Mucosa of descending colon (tissue), 3 donors: ENCODE measurements around the gene ZNF804B. TPM values are rescaled to one million over a fixed set of nuclear protein-coding genes. Genes with fewer than 3 reads are reported as not detected.

Experiments
- ATAC-seq: fragments of 200-7000 bp; cut with Tn5 transposase; one replicate; pipeline ENCODE4 v1.9.1; 2020; ENCODE audit warnings: mild to moderate bottlenecking, moderate library complexity
- DNase-seq, 3 donors: peaks; one replicate each; pipeline ENCODE4 v3.0.0-alpha.2; 2020
- H3K36me3 ChIP-seq: fragments of 200-600 bp; one replicate; pipeline ENCODE4 v1.8.0; 2021; ENCODE audit warnings: low read depth, mild to moderate bottlenecking
- H3K4me1 ChIP-seq: fragments of 200-600 bp; one replicate; pipeline ENCODE4 v1.8.0; 2021; ENCODE audit warnings: low read depth, mild to moderate bottlenecking
- H3K4me3 ChIP-seq: fragments of 200-600 bp; one replicate; pipeline ENCODE4 v1.8.0; 2021; ENCODE audit warnings: mild to moderate bottlenecking
- H3K9me3 ChIP-seq: fragments of 200-600 bp; one replicate; pipeline ENCODE4 v1.8.0; 2021; ENCODE audit warnings: mild to moderate bottlenecking
- intact Hi-C, 2 donors: fragments of 100-400 bp; cut with DNase I in 1 of 2; cut with micrococcal nuclease in 1 of 2; formaldehyde crosslinking; loops; one replicate each; pipeline versions ENCODE4 v1.11.0 to v1.11.1; 2022; cut with DNase I, micrococcal nuclease
- total RNA-seq, 3 donors: library from RNA; stranded (reverse); fragmentation: NEBNext Ultra II Directional in 2 of 3; extraction: Animal tissue kit (Norgen Biotek cat#: 25700) in 2 of 3; gene quantifications; one replicate each; pipeline versions ENCODE4 v1.2.1 to v1.2.4, GENCODE V29; 2021 to 2023
- TF ChIP-seq, protein P1 (sequence below): fragments of 200-600 bp; IDR thresholded peaks from one replicate; pipeline ENCODE4 v1.8.0; 2022; ENCODE audit warnings: antibody characterized with exemption, mild to moderate bottlenecking
- donor health status: DM: no; HTN: no; CAD: no; lungs with moderate emphysema.
- donor health status: DM: no; HTN: no; CAD: no.
- donor health status: DM: no; HTN: yes; CAD: no.

The ZNF804B gene
- total RNA-seq, 3 donors from 2014 or later = 0.06 TPM; not detected in 2

DNA sequence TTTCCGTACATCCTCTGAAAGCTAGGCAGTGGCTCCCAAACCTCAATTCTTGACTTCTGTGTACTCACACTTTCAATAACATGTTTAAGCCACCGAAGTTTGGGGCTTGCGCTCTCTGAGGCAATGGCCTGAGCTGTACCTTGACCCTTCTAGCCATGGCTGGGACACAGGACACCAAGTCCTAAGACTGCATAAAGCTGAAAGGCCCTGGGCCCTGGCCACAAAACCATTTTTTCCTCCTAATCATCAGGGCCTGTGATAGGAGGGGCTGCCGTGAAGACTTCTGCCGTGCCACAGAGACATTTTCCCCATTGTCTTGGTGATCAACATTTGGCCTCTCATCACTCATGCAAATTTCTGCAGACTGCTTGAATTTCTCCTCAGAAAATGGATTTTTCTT is 252.5 kb downstream of the ZNF804B start:
- H3K36me3 ChIP-seq = no peaks in the 10 kb centered on the region
- no peaks in the 10 kb centered on the region for H3K4me1 ChIP-seq
- H3K9me3 ChIP-seq = no peaks in the 10 kb centered on the region
- ATAC-seq (no peak), DNase-seq (no peak)
- no peak overlapping the region for H3K4me3 ChIP-seq
- TF ChIP-seq, protein P1, sequence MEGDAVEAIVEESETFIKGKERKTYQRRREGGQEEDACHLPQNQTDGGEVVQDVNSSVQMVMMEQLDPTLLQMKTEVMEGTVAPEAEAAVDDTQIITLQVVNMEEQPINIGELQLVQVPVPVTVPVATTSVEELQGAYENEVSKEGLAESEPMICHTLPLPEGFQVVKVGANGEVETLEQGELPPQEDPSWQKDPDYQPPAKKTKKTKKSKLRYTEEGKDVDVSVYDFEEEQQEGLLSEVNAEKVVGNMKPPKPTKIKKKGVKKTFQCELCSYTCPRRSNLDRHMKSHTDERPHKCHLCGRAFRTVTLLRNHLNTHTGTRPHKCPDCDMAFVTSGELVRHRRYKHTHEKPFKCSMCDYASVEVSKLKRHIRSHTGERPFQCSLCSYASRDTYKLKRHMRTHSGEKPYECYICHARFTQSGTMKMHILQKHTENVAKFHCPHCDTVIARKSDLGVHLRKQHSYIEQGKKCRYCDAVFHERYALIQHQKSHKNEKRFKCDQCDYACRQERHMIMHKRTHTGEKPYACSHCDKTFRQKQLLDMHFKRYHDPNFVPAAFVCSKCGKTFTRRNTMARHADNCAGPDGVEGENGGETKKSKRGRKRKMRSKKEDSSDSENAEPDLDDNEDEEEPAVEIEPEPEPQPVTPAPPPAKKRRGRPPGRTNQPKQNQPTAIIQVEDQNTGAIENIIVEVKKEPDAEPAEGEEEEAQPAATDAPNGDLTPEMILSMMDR = no peak
- intact Hi-C loops = no loop called here

DNA sequence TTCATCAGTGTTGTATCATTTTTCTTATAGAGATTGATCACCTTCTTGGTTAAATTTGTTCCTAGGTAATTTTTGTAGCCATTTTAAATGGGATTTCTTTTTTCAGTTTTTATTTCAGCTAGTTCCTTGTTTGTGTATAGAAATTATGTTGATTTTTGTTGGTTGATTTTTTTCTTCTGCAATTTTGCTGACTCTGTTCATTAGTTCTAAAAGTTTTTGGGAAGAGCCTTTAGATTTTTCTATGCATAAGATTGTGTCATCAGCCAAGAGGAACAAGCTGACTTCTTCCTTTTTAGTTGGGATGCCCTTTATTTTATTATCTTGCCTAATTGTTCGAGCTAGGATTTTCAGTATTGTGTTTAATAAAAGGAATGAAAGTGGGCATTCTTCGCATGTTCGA is 258.2 kb downstream of the ZNF804B start:
- Histone ChIP-seq H3K9me3 (no peaks in the 10 kb centered on the region), H3K4me3 (no peak overlapping the region), H3K36me3 (no peaks in the 10 kb centered on the region), H3K4me1 (no peaks in the 10 kb centered on the region)
- DNase-seq = no peak
- TF ChIP-seq, protein P1 = no peak
- ATAC-seq = no peak
- intact Hi-C loops = no loop called here

DNA sequence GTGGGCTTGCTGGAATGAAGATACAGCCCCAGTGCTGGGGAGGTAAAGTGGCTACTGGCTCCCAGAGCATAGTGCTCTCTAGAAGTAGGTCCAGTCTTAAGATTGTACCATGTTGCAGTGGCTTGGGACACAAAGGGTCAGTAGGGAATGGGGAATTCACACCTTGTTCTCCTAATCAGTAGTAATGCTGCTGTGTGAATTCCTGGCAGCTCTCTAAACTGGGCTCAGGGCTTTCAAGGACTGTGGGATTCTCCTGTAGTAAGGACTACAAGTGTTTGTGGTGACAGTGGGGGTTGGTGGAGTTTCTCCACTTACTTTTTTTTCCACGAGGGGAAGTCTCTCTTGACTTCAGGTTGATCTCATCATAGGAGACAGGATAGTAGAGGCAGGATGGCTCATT is 262.2 kb downstream of the ZNF804B start:
- Histone ChIP-seq H3K9me3 (no peaks in the 10 kb centered on the region), H3K4me1 (no peaks in the 10 kb centered on the region), H3K36me3 (no peaks in the 10 kb centered on the region), H3K4me3 (no peak overlapping the region)
- TF ChIP-seq, protein P1 = no peak
- no peak for DNase-seq
- ATAC-seq = no peak
- intact Hi-C loops = no loop called here

DNA sequence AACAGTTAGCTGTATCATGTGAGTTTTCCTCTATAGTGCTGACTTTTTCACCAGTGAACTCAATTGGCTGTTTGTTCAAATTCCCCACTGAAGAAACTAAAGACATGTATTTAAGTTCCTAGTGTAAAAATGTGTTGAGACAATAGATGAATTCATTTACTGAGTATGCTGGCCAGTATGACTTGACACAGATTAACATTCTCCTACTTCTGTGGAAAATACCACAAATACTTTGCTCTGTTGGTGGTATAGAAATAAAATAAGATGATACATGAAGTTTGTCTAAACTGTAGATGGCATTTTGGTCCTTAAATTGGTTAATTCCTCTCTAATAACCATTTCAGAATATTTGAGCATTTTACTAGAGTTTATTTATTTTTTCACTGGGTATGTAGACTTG is 263.7 kb downstream of the ZNF804B start:
- intact Hi-C loops = no loop called here
- Histone ChIP-seq H3K9me3 (no peaks in the 10 kb centered on the region), H3K4me3 (no peak overlapping the region), H3K4me1 (no peaks in the 10 kb centered on the region), H3K36me3 (no peaks in the 10 kb centered on the region)
- no peak for ATAC-seq
- no peak for DNase-seq
- TF ChIP-seq, protein P1 = no peak

DNA sequence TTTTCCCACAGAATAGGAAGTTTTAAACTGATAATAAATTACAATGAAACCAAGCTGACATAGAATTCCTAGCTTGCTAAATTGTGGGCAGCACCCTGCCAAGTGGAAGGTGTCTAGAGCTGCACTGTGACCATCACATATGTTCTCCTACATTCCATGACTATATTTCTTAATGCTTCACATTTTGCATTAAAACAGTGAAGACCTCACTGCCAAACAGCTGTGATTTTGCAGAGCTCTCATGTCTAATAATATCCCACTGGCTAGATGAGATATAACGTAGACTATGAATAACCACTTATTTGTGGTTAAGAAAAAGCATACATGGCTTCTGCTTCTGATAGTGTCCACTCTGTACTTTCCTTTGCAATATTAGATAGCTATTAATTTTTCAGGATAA is 264.4 kb downstream of the ZNF804B start:
- ATAC-seq (no peak), DNase-seq (no peak)
- TF ChIP-seq, protein P1 = no peak
- no peaks in the 10 kb centered on the region for H3K9me3 ChIP-seq
- intact Hi-C loops = no loop called here
- H3K36me3 ChIP-seq = no peaks in the 10 kb centered on the region
- H3K4me1 ChIP-seq = no peaks in the 10 kb centered on the region
- H3K4me3 ChIP-seq = no peak overlapping the region

DNA sequence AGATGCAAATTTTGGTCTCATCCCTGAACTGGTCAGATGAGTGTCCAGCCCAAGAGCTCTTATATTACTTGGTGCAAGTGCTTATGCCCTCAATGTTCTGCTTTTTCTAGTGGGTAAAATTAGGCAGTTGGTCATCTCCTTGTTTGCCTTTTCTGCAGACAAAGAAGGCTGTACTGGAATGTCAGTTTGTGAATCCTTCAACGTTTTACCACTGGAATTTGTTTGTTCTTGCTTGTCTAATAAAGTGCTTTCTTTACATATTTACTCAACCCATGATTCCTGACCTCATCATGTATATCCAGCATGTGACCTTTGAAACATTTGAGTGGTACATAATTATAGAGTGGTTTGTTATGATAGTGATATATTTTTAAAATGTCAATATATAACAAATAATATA is 268.3 kb downstream of the ZNF804B start:
- no peaks in the 10 kb centered on the region for H3K4me1 ChIP-seq
- TF ChIP-seq, protein P1 = no peak
- intact Hi-C loops = no loop called here
- no peak for ATAC-seq
- no peaks in the 10 kb centered on the region for H3K36me3 ChIP-seq
- no peak overlapping the region for H3K4me3 ChIP-seq
- no peak for DNase-seq
- H3K9me3 ChIP-seq = no peaks in the 10 kb centered on the region
